ENCODE data around the gene BCL11A.
A peak's percentile ranks its signal among the peaks of the same experiment; 100 is the strongest.

The BCL11A gene

DNA sequence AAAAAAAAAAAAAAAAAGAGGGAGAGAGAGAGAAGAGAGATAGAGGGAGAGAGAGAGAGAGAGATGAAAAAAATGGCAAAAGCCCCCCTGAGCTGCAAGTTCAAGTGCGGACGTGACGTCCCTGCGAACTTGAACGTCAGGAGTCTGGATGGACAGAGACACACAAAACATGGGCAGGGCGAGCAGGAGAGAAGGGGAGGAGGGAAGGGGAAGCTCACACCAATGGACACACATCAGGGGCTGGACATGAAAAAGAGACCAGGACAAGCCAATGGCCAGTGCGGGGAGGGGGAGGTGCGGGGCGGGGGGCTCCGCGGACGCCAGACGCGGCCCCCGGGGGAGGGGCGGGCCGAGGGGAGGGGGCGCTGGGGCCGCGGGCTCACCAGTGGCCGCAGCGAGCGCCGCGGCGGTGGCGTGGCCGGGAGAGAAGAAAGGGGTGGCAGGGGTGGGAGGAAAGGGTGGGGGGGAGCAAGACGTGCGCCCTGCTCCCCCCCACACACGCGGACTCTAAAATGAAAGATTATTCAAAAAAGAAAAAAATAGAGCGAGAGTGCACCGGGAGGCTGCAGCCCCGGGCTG, at the start of gene BCL11A:
Gene BCL11A, minus strand, starts transcription at position 160 of the 579 bp plus-strand sequence. CDS start 384 bp downstream, outside the sequence.
- H3K4me3 ChIP-seq (ENCODE audit: low read depth, low read length) = peak within 1 kb of the TSS; percentile 87

DNA sequence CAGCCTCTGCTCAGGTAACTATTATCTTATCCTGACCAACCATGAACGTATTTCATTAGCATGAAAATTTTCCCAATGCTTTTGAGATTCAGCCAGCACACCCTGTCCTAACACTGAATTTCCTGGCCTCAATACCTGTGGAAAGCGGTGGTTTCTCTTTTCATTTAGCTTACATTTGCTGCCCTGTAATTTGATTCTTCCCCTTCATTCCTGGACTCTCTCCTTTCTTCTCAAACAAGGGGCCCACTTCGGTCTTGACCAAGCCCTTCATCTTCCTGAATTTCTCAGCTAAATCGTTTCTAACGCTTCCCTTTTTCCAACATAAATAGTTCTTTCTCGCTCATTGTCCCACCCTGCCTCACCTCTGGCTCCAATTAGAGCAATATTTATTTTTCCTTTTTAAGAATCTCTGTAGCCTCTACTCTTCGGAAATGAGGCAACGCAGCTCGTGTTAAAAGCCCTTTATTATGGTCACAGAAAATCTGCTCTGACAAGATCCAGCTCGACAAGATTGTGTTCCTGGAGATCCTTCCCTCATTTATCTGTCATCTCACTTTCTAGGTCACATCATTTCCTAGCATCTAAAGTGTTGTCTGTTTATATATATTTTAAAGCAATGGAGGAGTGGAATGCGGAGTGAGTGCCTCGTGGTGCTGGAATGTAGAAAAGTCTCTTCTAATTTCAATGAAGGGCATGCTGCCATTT, 49.5 kb upstream of the BCL11A start:
- H3K4me3 ChIP-seq (ENCODE audit: low read depth, low read length) = no peak overlapping the region

DNA sequence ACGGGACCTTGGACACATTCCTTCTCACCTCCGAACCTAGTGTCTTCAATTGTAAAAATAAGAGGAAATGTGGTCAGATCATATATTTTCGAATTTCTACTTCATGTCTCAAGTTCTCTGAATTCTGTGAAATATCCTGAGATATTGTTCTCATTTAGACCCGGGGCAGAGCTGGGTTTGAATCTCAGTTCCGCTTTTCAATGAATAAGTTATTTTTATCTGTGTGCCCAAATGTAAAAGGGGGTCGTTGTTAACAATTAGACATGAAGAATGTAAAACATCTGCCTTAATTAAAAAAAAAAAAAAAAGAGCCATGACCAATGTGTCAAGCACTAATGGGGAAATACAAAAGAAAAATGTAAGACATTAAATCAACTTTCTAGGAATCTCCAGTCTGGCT, 48.9 kb upstream of the BCL11A start:
- no peak overlapping the region for H3K4me3 ChIP-seq (ENCODE audit: low read depth, low read length)

DNA sequence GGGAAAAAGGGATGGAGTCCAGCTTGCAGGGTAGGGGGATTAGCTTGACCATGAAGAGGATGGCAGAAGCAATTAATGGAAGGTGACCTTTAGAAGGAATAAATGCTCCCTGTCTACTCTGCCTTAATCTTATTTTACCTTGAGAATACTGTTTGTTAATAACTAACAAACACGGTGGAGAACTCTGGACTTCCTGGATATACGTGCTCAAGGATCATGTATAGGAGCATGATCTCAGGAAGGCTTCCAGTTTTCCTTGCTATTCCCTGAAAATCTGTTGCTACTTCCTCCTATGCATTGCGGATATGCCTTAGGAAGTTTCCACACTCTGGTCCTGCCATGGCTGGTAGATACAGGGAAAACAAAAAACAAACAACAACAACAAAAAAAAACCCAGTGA, 44.8 kb upstream of the BCL11A start:
- no peak overlapping the region for H3K4me3 ChIP-seq (ENCODE audit: low read depth, low read length)

DNA sequence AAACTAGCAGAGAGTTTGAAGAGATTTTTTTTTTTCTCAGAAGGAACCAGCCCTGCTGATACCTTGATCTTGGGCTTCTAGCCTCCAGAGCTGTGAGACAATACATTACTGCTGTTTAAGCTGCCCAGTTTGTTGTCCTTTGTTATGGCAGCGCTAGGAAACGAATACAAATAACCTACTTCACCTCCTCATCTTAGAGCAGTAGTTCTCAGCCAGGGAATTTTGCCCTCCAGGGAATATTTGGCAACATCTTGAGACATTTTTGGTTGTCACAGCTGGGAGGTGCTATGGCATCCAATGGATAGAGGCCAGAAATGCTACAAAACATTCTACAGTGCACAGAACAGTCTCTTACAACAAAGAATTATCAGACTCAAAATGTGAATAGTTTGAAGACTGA, 43.9 kb upstream of the BCL11A start:
- H3K4me3 ChIP-seq (ENCODE audit: low read depth, low read length) = no peak overlapping the region

DNA sequence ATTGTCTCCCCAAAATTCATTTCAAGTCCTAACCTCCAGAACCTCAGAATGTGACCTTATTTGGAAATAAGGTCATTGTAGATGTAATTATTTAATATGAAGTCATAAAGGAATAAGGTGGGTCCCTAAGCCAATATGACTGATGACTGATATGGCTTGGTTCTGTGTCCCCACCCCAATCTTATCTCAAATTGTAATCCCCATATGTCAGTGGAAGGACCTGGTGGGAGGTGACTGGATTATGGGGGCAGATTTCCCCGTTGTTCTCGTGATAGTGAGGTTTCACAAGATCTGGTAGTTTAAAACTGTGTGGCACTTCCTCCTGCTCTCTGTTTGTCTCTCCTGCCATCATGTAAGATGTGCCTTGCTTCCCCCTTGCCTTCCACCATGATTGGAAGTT, 43.0 kb upstream of the BCL11A start:
- no peak overlapping the region for H3K4me3 ChIP-seq (ENCODE audit: low read depth, low read length)

DNA sequence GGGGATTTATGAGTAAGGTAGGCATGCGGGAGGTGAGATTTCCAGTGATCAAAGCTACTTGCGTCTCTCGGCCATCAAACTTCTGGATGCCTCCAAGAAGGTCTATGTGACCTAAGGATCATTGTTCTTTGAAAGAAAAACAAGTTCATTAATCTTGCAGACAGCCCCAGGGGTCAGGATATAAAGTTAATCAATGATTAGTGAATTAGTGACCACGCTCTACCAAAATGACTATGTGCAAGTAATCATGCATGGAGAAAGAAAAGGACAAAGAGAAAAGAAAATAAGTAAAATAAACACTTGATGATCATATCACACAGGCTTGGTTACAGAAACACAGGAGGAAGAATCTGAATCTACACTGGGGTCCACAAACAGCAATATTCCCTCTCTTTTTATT, 42.5 kb upstream of the BCL11A start:
- H3K4me3 ChIP-seq (ENCODE audit: low read depth, low read length) = no peak overlapping the region

DNA sequence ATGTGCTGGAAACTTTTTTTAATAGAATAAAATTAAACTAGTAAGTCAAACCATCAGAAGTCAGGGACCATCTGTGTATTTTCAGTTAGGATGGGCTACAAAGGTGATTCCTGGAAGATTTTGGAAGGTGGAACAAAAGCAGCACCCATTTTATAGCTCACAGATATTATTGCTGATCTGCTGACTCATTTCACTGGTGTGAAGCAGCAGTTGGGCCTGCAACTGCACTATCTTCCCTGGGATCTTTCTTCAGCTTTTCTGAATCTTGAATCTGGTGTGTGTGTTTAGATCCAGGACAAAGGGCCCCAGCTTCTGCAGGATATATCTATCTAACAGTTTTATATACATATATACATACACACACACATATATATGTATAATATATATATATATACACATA, 35.6 kb upstream of the BCL11A start:
- H3K4me3 ChIP-seq (ENCODE audit: low read depth, low read length) = no peak overlapping the region

DNA sequence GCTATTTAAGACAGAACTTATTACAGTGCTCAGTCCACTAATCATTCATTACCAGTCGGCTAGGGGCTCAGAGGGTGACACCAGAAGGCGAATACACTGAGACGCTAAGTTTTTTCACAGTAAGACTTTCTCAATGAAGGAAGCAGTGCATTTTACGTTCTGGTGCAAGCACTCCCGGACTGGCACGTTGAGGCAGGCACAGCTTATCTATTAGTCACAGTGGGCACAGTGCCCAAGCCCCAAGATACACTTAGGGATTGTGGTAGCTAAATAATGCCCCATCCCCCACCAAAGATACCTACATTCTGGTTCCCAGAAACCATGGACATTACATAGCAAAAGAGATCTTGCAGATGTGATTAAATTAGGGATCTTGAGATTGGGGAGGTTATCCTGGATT, 32.6 kb upstream of the BCL11A start:
- no peak overlapping the region for H3K4me3 ChIP-seq (ENCODE audit: low read depth, low read length)

DNA sequence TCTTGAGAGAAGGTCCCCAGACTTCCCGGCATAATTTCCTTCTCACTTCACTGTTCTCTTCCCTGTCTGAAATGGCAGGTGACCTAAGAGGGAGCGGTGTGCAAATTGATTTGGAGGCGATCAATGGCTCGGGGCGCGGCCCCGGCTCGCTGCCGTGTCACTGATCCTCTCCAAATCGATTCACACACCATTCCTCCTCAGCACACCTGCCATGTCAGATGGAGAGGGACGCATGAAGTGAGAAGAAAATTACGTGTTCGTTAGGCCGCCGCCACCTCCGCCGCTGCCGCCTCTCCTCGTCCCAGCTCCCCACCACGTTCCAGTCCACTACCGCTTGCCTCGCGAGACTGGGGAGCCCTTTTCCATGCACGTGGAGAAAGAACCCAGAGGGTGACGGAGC, 31.8 kb upstream of the BCL11A start:
- no peak overlapping the region for H3K4me3 ChIP-seq (ENCODE audit: low read depth, low read length)

DNA sequence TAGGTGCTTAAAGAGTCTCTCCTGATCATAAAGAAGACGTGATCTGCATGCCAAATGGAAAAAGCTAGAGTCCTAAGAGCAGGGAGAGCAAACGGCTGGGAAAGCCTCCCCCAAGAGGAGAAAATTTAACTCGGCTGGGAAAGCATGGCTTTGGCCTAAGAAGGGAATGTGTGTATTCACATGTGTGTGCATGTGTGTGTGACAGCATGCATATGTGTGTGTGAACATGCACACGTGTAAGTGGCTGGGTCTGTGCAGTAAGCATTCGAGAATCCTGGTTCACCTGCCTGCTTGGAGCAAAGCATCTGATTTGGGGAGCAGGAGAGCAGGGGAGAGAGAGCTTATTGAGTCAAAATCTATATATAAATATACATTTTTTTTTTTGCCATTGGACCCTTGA, 30.1 kb upstream of the BCL11A start:
- H3K4me3 ChIP-seq (ENCODE audit: low read depth, low read length) = no peak overlapping the region

DNA sequence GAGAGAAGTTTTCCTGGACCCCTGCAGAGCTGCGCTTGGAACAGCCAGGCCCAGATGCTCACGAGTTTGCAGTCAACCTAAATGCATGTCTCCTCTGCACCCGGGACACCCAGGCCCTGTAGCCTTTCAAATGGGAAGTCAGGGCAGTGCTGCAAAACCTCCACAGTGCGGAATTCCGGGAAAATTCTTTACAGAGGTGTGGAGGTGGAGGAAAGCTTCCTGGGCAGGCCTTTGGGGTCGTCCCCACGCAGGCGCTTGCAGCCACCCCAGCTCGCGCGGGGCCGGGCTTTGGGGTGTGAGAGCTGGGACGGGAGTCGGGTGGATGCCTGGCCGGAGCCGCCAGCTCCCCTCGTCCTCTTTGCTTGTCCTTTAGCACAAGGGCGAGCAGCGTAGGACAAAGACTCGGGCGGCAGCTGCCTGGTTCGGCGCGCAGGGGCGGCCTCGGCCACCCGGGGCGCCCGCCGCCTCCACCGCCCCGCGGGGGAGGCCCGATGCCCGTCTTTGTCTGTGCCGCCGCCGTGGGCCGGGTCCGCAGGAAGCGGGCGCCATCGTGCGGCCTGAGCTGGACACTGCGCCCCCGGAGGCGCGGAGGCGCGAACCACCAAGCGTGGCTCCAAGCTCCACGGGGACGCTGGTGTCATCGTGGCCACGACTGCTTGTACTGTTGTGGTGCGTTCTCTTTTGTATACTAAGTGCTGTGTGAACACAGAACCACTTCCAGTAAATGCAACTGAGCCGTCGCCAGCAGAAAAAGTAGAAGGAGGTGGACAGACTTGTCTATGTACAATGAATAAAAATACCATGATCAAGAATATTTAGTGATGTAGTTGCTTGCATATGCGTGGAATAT, 28.2 kb upstream of the BCL11A start:
- peak overlapping the region; percentile 37 for H3K4me3 ChIP-seq (ENCODE audit: low read depth, low read length)

DNA sequence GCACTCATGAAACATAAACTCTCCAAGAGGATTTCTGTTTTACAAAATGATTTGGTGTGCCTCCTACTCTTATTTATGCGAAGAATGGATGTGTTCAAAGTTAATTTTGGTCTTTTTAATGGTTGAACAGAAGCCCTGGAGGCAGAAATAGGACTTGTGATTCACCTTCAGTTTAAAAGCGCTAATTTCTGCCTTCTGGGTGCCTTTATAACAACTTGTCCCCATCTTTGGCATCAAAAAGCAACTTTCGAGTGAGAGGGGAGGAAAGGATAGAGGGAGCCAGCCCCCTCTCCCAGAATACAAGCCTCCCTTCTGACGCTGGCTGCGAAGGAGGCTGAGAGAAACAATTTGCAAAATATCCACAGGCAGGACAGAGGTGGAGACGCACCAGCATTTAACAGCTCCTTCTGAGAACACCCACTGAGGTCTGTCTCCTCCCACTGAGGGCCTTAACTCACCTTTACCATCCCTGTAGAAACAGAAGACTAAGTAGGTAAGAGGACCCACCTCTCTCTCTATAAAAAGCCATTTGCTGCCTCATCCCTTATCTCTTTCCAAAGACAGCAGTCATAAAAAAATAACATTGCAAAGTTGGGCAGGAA, 24.3 kb upstream of the BCL11A start:
- H3K4me3 ChIP-seq (ENCODE audit: low read depth, low read length) = no peak overlapping the region

DNA sequence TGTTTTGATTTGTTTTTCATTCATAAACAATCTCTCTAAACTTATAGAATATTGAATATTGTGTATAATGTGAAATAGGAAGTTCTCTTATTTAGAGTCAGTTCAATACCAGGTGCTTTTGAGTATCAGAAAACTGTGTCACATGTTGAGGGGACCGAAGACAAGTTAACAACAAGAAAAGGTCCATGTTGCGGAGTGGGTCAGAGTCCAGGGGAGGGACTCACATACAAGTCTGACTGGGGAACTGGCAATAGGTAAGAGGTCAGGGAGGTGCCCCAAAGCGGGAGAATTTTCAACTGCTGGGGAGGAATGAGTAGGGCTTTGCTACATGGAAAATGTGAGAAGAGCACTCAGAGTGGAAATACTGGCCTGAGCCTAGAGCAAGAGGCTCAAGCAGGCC, 19.8 kb upstream of the BCL11A start:
- no peak overlapping the region for H3K4me3 ChIP-seq (ENCODE audit: low read depth, low read length)

DNA sequence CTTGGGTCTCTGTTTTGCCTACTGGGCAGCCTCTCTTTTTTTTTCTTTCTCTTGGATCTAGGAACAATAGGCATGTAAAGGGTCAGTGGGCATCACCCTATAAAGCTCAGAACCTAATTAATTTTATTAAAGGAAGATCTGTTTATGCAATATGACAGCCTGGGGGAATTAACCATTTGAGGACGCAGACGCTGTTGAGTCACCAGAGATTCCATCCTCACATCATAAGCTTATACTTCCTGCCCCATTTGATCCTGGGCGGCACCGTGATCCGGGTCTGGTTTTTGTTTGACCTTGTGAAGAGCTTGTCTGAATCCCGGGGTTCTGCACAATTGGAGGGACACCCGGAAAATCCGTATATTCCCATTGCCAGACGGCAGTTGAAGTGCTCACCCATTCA, 16.8 kb upstream of the BCL11A start:
- H3K4me3 ChIP-seq (ENCODE audit: low read depth, low read length) = no peak overlapping the region

DNA sequence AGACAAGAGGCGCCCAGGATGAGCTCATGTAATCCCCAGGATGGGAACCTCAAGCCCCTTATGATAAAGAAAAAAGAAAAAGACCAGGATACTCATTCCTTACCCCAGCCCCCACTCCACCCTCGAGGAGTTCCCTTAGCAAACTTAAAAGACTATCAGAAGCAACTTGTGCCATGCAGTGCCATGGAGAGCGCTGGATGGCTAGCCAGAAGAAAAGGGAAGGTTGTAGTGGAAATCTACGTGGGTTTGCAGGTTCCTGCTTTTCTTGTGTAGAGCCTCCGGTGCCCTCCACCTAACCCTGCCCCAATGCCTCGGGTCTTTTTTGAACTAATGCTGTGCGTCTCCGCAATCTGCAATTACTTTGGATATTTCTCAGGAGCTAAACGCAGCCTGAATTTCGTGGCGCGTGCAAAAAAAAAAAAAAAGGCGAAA, 16.2 kb upstream of the BCL11A start:
- H3K4me3 ChIP-seq (ENCODE audit: low read depth, low read length) = peak overlapping the region; percentile 29

DNA sequence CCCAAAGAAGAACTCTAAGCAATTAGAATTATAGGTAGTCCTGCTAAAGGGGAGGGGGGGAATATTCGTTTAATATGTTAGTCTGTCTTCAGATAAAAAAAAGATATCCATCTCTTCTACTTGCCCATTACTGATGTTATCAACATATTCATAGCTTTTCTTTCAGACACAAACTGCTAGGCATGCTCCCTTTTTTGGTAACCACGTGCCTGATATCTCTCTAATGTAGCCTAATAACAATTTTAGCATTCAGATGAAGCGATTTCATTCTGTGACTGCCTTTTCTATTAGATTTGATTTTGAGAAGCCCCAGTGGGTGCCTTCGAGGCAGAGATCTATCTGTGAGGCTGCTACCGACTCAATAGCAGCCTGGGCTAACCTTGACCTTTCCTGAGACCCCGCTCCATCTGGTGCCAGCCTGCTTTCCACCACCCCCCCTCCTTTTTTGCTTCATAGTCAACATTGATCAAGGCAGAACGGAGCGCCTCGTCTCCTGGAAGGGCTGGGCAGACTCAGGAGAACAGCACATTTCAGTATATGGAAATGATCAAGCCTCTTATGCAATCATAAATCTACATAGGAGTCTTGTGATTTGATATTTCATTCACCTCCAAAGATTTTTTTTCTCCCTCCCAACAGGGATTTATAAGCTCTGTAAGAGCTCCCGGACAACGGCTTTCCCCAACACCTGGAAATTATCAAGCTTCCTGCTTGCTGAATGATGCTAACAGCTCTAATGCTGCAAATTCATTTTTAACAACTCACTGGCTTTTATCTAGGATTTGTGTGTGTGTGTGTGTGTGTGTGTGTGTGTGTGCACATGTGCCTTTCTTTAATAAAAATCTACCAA, 14.7 kb upstream of the BCL11A start:
- H3K4me3 ChIP-seq (ENCODE audit: low read depth, low read length) = no peak overlapping the region

DNA sequence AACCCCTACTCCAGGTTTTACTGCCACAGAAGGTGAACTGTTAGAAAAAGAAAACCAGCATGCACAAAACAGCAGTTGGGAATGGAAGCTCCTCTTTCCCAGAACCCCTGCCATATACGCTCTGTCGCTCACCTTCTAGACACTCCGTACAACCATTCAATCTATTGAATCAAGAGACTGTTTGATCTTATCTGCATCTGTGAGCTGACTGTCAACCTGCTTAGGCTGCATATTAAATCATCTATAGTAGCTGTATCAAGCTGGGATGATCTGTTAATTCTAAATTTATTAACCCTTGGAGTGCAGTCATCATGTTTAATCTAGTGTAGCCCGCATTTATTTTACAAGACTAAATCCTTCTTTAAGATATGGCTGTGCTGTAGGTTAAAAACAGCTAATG, 13.6 kb upstream of the BCL11A start:
- H3K4me3 ChIP-seq (ENCODE audit: low read depth, low read length) = no peak overlapping the region

DNA sequence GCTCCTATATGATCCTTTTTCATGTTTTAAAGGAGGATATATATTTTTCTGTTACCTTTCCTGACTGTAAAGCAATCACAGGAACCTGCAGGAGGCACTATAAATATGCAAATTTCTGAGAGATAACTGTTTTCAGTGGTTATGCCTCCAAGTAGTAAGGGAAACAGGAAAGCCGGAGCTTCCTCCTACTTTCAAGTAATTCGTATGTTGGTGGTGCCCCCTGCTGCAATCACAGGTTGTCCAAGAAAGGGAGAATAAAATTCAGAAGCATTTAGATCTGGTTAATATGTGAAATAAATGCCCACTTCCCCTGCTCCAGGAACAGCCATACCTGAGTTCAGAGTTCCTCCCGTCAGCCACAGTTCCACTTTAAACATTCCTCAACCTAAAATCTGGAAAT, 12.0 kb upstream of the BCL11A start:
- no peak overlapping the region for H3K4me3 ChIP-seq (ENCODE audit: low read depth, low read length)

DNA sequence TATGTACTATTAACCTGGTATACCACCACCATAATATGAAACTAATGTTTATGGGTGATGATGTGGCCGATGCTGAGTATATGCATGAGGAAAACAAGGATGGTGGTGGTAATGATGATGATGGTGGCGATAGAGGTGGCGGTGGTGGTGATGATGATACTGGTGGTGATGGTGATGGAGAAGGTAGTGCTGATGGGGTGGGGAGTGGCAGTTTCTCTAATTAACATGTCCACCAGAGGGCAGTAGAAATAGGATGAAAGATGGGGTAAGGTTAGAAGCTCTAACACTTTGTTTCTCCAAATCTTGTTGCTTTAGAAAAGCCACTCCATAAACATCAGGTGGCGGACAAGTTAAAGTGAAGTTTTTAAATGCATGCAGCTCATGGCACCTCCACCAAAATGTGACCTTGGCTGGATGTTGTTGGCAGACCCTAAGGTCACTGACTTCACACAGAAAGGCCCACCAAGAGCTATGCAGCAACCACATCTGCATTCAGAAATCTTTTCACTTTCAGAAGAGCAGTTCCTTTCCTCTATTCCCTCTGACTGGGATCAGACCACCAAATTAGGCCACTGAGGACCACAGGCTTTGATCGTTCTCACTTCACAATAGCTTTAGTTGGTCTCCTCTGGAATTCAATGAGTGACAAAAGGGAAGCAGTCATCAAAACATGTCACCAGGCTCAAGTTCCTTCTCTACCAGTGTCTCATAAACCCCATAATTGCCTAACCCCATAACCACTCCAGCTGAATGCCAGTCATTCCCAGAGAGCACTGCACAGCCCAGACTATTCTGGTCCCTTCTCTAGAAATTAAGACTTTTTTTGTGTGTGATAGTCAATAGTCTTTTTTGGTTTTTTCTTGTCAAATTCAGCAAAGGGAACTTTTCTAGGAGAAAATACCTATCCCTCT, 7.5 kb upstream of the BCL11A start:
- no peak overlapping the region for H3K4me3 ChIP-seq (ENCODE audit: low read depth, low read length)

All from iPS-11a (cell line).